SH-SY5Y (cell line): ENCODE data around the gene DLK1.

Experiments
- GATA2 ChIP-seq: IDR thresholded peaks from 2 replicates; pipeline ENCODE4 v1.6.1; 2011; ENCODE audit warnings: mild to moderate bottlenecking, low read depth, low read length
- GATA3 ChIP-seq: IDR thresholded peaks from 2 replicates; pipeline ENCODE4 v1.6.1; 2011; ENCODE audit warnings: low read depth, mild to moderate bottlenecking, low read length, moderate library complexity

Gene DLK1

GRCh38 chr14:100740929-100741328 is 14.2 kb downstream of the DLK1 start:
- TF ChIP-seq GATA3 (no peak), GATA2 (no peak)

- TF ChIP-seq GATA2 (no peak), GATA3 (no peak)
Measured at GRCh38 chr14:100741966-100742365, 15.3 kb downstream of the DLK1 start.

- no peak for TF ChIP-seq GATA3
Measured at GRCh38 chr14:100746326-100746725, 19.6 kb downstream of the DLK1 start.

GRCh38 chr14:100747021-100747586 is 20.4 kb downstream of the DLK1 start:
- TF ChIP-seq GATA2 (no peak), GATA3 (no peak)

- TF ChIP-seq GATA3 (no peak), GATA2 (no peak)
Measured at GRCh38 chr14:100747736-100748135, 21.0 kb downstream of the DLK1 start.

GRCh38 chr14:100748403-100748802 is 21.7 kb downstream of the DLK1 start:
- TF ChIP-seq GATA2: no peak
- TF ChIP-seq GATA3: no peak

GRCh38 chr14:100748944-100749343 is 22.3 kb downstream of the DLK1 start:
- TF ChIP-seq GATA2 (no peak), GATA3 (no peak)

- TF ChIP-seq GATA2: no peak
- TF ChIP-seq GATA3: no peak
Measured at GRCh38 chr14:100749967-100750597, 23.4 kb downstream of the DLK1 start.

- TF ChIP-seq GATA2 (no peak), GATA3 (no peak)
Measured at GRCh38 chr14:100750762-100751699, 24.3 kb downstream of the DLK1 start.

- TF ChIP-seq GATA3 (no peak), GATA2 (no peak)
Measured at GRCh38 chr14:100754020-100754419, 27.3 kb downstream of the DLK1 start.

GRCh38 chr14:100755649-100756048 is 29.0 kb downstream of the DLK1 start:
- TF ChIP-seq GATA3 (no peak), GATA2 (no peak)

GRCh38 chr14:100761481-100761880 is 34.8 kb downstream of the DLK1 start:
- TF ChIP-seq GATA3 (no peak), GATA2 (no peak)

GRCh38 chr14:100762089-100762515 is 35.4 kb downstream of the DLK1 start:
- TF ChIP-seq GATA2 (no peak), GATA3 (no peak)

- TF ChIP-seq GATA3 (no peak), GATA2 (no peak)
Measured at GRCh38 chr14:100762901-100763300, 36.2 kb downstream of the DLK1 start.
